22Rv1 (cell line): ENCODE measurements around the gene APOLD1.

Experiments used
- H3K27ac ChIP-seq: fragments of 450-650 bp; 2 replicates; pipeline ENCODE4 v1.5.1; 2017
- ZFX ChIP-seq: fragments of 450-650 bp; IDR thresholded peaks from 2 replicates; pipeline ENCODE4 v1.6.1; 2017; ENCODE audit warnings: antibody characterized with exemption, borderline replicate concordance
- TF ChIP-seq, protein P1 (sequence below): fragments of 450-650 bp; IDR thresholded peaks from 2 replicates; pipeline ENCODE4 v1.5.1; 2017; ENCODE audit warnings: mild to moderate bottlenecking

APOLD1 gene

DNA sequence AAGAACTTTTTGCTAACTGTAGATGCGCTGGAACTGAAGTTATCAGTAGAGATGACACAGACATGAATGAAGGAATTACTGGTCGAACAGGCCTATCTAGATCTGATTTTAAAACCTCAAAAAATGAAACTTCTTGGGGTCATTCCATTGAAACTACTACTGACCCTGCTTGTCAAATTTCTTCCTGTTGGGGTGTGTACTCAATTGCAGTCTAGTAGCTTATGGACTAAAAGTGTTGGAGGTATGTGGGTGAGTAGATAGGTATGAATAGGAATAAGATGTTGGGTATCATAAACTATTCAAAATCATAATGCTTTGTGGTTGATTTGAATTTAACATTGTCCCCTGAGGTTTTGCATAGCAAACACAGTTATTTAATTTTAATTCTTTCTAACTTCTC is 9.2 kb downstream of the APOLD1 start:
- TF ChIP-seq, protein P1, sequence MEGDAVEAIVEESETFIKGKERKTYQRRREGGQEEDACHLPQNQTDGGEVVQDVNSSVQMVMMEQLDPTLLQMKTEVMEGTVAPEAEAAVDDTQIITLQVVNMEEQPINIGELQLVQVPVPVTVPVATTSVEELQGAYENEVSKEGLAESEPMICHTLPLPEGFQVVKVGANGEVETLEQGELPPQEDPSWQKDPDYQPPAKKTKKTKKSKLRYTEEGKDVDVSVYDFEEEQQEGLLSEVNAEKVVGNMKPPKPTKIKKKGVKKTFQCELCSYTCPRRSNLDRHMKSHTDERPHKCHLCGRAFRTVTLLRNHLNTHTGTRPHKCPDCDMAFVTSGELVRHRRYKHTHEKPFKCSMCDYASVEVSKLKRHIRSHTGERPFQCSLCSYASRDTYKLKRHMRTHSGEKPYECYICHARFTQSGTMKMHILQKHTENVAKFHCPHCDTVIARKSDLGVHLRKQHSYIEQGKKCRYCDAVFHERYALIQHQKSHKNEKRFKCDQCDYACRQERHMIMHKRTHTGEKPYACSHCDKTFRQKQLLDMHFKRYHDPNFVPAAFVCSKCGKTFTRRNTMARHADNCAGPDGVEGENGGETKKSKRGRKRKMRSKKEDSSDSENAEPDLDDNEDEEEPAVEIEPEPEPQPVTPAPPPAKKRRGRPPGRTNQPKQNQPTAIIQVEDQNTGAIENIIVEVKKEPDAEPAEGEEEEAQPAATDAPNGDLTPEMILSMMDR: no peak
- TF ChIP-seq ZFX: no peak
- H3K27ac ChIP-seq: no peak overlapping the region

DNA sequence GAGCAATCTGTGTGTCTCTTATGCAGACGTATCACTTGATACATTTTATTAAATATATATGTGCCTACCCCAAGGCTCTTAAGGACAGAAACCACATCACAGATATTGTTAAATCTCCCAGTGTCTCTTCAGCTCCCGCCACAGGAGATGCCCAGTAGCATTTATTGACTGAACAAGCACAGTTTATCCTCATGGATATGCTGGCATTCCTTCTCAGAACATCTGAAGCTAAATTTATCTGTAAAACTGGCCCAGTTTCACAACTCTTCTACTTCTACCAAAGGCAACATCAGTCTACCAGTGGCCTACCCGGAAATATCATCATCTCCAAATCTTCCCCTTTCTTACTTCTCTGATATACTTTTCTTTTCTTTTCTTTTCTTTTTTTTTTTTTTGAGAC is 10.7 kb downstream of the APOLD1 start:
- TF ChIP-seq ZFX: no peak
- TF ChIP-seq, protein P1: no peak
- no peak overlapping the region for H3K27ac ChIP-seq

DNA sequence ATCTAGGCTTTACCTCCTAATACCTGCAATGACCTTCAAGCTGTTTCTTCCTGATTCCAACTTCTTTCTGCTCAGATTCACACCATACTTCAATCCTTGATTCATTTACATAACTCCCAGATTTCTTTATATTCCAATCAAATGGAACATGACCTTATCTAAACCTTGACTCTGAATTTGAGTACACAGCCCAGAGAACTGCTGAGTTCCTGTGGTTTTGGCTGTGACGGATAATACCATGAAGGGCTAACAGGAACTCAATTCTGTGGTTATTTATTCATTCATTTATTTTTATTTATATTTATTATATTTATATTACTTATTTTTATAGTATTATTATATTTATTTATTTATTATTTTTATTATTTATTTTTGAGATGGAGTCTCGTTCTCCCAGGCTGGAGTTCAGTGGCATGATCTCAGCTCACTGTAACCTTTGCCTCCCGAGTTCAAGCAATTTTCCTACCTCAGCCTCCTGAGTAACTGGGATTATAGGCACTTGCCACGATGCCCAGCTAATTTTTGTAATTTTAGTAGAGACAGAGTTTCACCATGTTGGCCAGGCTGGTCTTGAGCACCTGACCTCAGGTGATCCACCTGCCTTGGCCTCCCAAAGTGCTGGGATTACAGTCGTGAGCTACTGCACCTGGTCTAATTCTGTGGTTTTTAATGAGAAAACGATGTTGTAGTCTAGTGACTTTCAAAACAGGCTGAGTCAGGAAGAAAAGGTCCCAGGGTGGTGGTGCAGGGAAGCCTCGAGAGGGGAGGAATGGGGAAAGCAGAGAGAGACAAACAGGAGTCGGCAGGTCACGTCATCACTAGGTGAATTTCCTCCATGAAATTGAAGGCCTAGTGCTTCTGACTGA is 11.7 kb downstream of the APOLD1 start:
- TF ChIP-seq, protein P1: no peak
- no peak for TF ChIP-seq ZFX
- no peak overlapping the region for H3K27ac ChIP-seq

DNA sequence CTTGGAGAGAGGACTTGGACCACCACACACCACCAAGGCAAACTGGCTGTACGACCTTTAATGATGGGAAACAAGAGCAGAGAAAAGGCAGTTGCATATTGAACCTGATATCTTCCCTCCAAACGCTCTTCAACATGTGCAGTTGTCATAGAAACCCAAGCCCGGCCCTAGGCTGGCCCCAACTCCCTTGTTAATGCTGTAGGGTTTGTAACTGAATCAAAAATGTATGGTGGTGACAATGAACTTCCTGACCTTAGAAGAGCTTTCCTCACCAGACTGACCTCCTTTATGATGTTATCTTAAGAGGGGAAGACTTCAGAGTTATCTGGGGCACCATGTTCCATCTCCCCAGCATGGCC is 12.3 kb downstream of the APOLD1 start:
- H3K27ac ChIP-seq: no peak overlapping the region
- TF ChIP-seq, protein P1: no peak
- no peak for TF ChIP-seq ZFX

DNA sequence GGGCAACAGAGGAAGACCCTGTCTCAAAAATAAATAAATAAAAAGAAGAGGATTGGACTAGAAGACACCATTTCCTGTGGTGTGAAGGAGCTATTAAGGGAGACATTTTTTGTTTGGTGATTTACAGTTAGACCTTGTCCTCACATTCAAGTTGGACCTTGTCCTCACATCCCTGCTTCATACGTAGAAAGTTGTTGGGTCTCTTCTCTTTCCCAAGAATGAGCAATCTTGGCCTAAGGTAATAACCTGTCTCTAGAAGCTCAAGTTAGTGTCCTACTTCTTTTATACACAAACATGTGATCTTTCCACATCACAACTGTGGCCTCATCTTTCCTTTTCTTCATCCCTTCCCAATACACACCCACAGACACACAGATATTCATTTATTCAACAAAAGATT is 13.0 kb downstream of the APOLD1 start:
- no peak for TF ChIP-seq ZFX
- TF ChIP-seq, protein P1: no peak

DNA sequence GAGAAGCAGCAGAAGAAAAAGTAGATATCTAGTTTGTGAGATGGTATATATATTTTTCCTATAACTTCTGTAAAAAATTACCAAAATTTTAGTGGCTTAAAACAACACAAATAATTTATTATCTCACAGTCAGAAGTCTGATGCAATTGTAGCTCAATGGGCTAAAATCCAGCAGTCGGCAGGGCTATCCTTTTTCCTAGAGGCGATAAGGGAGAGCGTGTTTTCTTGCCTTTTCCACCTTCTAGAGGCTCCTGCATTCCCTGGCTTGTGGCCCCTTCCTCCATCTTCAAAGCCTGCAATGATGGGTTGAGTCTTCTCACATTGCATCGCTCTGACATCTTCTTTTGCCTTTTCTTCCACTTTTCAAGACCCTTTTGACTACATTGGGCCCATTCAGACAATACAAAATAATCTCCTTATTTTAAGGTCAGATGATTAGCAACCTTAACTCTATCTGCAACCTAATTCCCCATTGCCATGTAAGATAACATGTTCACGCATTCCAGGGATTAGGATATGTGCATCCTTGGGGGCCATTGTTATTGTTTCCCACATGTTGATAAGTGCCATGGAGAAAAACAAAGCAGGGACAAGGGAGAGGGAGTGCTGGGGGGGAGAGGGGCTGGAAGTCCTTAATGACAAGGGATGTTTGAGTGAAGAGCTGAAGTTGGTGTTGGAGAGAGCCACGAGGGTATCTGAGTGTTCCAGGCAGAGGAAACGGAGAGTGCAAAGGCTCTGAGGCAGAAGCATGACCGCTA is 13.9 kb downstream of the APOLD1 start:
- TF ChIP-seq, protein P1: no peak
- TF ChIP-seq ZFX: no peak
- H3K27ac ChIP-seq: no peak overlapping the region

More for the DNA sequence above, 13.0 kb downstream of the APOLD1 start:
- no peak overlapping the region for H3K27ac ChIP-seq
